ENCODE measurements around the gene OMA1.

- TF ChIP-seq CTCF (conservative IDR thresholded peaks at IDR 0.05; ENCODE audit: low read depth, low read length) (no peak), EZH2 (IDR thresholded peaks at IDR 0.05; ENCODE audit: borderline replicate concordance, low read depth, low read length, poor library complexity, severe bottlenecking) (no peak)
Measured at GRCh38 chr1:58581641-58582040, 35.1 kb upstream of the OMA1 start.

Data from A673 (cell line).